Nephron (organoid): ENCODE data around the gene RPRD1B.

Experiments used
- H3K27ac Mint-ChIP-seq, 3 experiments: 2 replicates each; pipeline ENCODE4 v1.8.0; 2020; ENCODE audit warnings: mixed read lengths in 3 of 3, mild to moderate bottlenecking in 2 of 3, moderate library complexity in 1 of 3
- H3K27me3 Mint-ChIP-seq: 2 replicates; pipeline ENCODE4 v1.8.0; 2021; ENCODE audit warnings: low read depth, mild to moderate bottlenecking, moderate library complexity, mixed read lengths
- H3K36me3 Mint-ChIP-seq: 2 replicates; pipeline ENCODE4 v1.8.0; 2020; ENCODE audit warnings: low read depth, mixed read lengths
- H3K4me1 Mint-ChIP-seq: 2 replicates; pipeline ENCODE4 v1.8.0; 2020; ENCODE audit warnings: mixed read lengths
- H3K4me3 Mint-ChIP-seq, 3 experiments: 2 replicates each; pipeline ENCODE4 v1.8.0; 2020; ENCODE audit warnings: mild to moderate bottlenecking in 3 of 3, mixed read lengths in 3 of 3, moderate library complexity in 2 of 3
- H3K9me3 Mint-ChIP-seq: 2 replicates; pipeline ENCODE4 v1.8.0; 2020; ENCODE audit warnings: mixed read lengths
- CTCF ChIP-seq, 3 experiments: fragments of 200-600 bp; sonication (generic); IDR thresholded peaks; one replicate each; pipeline ENCODE4 v1.5.0; 2021; ENCODE audit warnings: antibody characterized with exemption in 3 of 3; ENCODE audit not compliant: unreplicated experiment in 3 of 3

The RPRD1B gene

GRCh38 chr20:38036366-38036765 lies 2.8 kb downstream of the RPRD1B start:
- H3K4me3 Mint-ChIP-seq: peak overlapping the region; percentile 71 to 97 (median 82)
- no peak overlapping the region for H3K27ac Mint-ChIP-seq
- H3K4me1 Mint-ChIP-seq: peaks cover 36% of the 10 kb centered on the region
- no peaks in the 10 kb centered on the region for H3K27me3 Mint-ChIP-seq
- peaks cover 38% of the 10 kb centered on the region for H3K36me3 Mint-ChIP-seq
- H3K9me3 Mint-ChIP-seq: no peaks in the 10 kb centered on the region
- no peak for TF ChIP-seq CTCF (IDR thresholded peaks at IDR 0.05; ENCODE audit: unreplicated experiment in 3 of 3)

GRCh38 chr20:38040276-38040675 lies 6.7 kb downstream of the RPRD1B start:
- Mint-ChIP-seq H3K27me3 (no peaks in the 10 kb centered on the region), H3K4me1 (peaks cover 36% of the 10 kb centered on the region), H3K27ac (no peak overlapping the region), H3K9me3 (no peaks in the 10 kb centered on the region), H3K4me3 (no peak overlapping the region), H3K36me3 (peaks cover 57% of the 10 kb centered on the region)
- TF ChIP-seq CTCF (IDR thresholded peaks at IDR 0.05; ENCODE audit: unreplicated experiment in 3 of 3): no peak

- no peaks in the 10 kb centered on the region for H3K27me3 Mint-ChIP-seq
Observed at GRCh38 chr20:38043512-38044300, 10.2 kb downstream of the RPRD1B start.

GRCh38 chr20:38044685-38045084 lies 11.1 kb downstream of the RPRD1B start:
- Mint-ChIP-seq H3K27ac (no peak overlapping the region), H3K4me1 (peaks cover 31% of the 10 kb centered on the region), H3K27me3 (no peaks in the 10 kb centered on the region), H3K4me3 (no peak overlapping the region), H3K36me3 (peaks cover 58% of the 10 kb centered on the region), H3K9me3 (no peaks in the 10 kb centered on the region)
- no peak for TF ChIP-seq CTCF (IDR thresholded peaks at IDR 0.05; ENCODE audit: unreplicated experiment in 3 of 3)

More at GRCh38 chr20:38043512-38044300, 10.2 kb downstream of the RPRD1B start:
- no peak overlapping the region for H3K27ac Mint-ChIP-seq
- peaks cover 30% of the 10 kb centered on the region for H3K4me1 Mint-ChIP-seq
- no peak for TF ChIP-seq CTCF (IDR thresholded peaks at IDR 0.05; ENCODE audit: unreplicated experiment in 3 of 3)
- H3K4me3 Mint-ChIP-seq: no peak overlapping the region
- no peaks in the 10 kb centered on the region for H3K9me3 Mint-ChIP-seq
- peaks cover 55% of the 10 kb centered on the region for H3K36me3 Mint-ChIP-seq

- TF ChIP-seq CTCF (IDR thresholded peaks at IDR 0.05; ENCODE audit: unreplicated experiment in 3 of 3): no peak
- Mint-ChIP-seq H3K4me3 (no peak overlapping the region), H3K27ac (peak overlapping the region in 1 of 3 experiments; percentile 2), H3K27me3 (no peaks in the 10 kb centered on the region), H3K9me3 (no peaks in the 10 kb centered on the region), H3K4me1 (peaks cover 35% of the 10 kb centered on the region), H3K36me3 (peaks cover 54% of the 10 kb centered on the region)
Observed at GRCh38 chr20:38046572-38046971, 13.0 kb downstream of the RPRD1B start.

- Mint-ChIP-seq H3K4me1 (peaks cover 36% of the 10 kb centered on the region), H3K9me3 (no peaks in the 10 kb centered on the region), H3K27ac (peak overlapping the region in 1 of 3 experiments; percentile 51), H3K27me3 (no peaks in the 10 kb centered on the region), H3K36me3 (peaks cover 38% of the 10 kb centered on the region), H3K4me3 (no peak overlapping the region)
- TF ChIP-seq CTCF (IDR thresholded peaks at IDR 0.05; ENCODE audit: unreplicated experiment in 3 of 3): no peak
Observed at GRCh38 chr20:38049800-38050199, 16.3 kb downstream of the RPRD1B start.
